Suprapubic skin (tissue), 4 donors: ENCODE results near the gene NAA35.

ENCODE experiments used
- CTCF ChIP-seq, 2 donors: fragments of 200-600 bp in 1 of 2; fragments of 450-650 bp in 1 of 2; sonication (generic) in 1 of 2; IDR thresholded peaks; one replicate each; pipeline ENCODE4 v1.5.1; 2016 to 2019; ENCODE audit warnings: antibody characterized with exemption in 2 of 2, mild to moderate bottlenecking in 1 of 2, moderate library complexity in 1 of 2
- POLR2A ChIP-seq, 2 donors: fragments of 450-650 bp; IDR thresholded peaks; one replicate each; pipeline ENCODE4 v1.6.1; 2017; ENCODE audit warnings: antibody characterized with exemption in 2 of 2, mild to moderate bottlenecking in 2 of 2, moderate library complexity in 2 of 2
- POLR2AphosphoS5 ChIP-seq, 3 donors: sonication (generic); formaldehyde crosslinking; IDR thresholded peaks; one replicate each; pipeline ENCODE4 v1.6.1; 2017; ENCODE audit warnings: antibody characterized with exemption in 3 of 3

- no peak for TF ChIP-seq POLR2A (IDR thresholded peaks at IDR 0.05)
- TF ChIP-seq POLR2AphosphoS5 (IDR thresholded peaks at IDR 0.05) = no peak
- no peak for TF ChIP-seq CTCF (IDR thresholded peaks at IDR 0.05)
Measured at GRCh38 chr9:85971731-85972130, 30.8 kb downstream of the NAA35 start.
